Ramos (cell line): ENCODE results near the gene ZCCHC17.

Source experiments
- in situ Hi-C: fragments of 300-500 bp; cut with MboI; formaldehyde crosslinking; loops from one replicate; pipeline ENCODE4 v1.14.3; 2022; ENCODE audit warnings: low sequenced_read_pairs; ENCODE audit not compliant: unreplicated experiment

Gene ZCCHC17

DNA sequence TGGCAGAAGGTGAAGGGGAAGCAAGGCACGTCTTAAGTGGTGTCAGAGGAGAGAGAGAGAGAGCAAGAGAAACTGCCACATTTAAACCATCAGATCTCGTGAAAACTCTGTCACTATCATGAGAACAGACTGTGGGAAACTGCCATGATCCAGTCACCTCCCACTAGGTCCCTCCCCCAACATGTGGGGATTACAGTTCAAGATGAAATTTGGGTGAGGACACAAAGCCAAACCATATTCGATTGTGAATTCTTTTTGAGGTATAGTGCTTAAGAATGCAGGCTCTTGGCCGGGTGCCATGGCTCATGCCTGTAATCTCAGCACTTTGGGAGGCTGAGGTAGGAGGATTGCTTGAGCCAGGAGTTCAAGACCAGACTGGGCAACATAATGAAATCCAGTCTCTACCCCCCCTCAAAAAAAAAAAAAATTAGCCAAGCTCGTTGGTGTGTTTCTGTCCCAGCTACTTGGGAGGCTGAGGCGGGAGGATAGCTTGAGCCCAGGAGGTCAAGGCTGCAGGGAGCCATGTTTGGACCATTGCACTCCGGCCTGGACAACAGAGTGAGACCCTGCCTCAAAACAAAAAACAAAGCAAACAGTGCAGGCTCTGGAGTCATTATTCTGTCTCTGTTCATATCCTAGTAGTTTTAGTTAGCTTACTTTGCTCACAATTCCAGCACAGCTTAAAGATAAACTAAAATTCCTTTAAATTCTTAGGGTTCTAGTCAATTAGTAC, 6.0 kb downstream of the ZCCHC17 start:
- in situ Hi-C loops, result no loop called here

DNA sequence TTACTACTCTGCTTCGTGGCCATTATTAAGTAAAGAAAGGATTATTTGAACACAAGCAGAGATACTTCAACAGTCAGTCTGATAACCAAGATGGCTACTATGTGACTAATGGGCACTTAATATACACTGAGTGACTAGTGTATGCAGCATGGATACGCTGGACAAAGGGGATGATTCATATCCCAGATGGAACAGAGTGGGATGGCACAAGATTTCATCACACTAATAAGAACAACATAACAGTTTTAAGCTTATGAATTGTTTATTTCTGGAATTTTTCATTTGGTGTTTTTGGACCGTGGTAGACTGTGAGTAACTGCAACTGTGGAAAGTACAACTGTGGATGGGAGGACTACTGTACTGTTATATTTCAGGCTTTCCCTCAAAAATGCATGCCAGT, 9.4 kb downstream of the ZCCHC17 start:
- in situ Hi-C loops, result no loop called here

DNA sequence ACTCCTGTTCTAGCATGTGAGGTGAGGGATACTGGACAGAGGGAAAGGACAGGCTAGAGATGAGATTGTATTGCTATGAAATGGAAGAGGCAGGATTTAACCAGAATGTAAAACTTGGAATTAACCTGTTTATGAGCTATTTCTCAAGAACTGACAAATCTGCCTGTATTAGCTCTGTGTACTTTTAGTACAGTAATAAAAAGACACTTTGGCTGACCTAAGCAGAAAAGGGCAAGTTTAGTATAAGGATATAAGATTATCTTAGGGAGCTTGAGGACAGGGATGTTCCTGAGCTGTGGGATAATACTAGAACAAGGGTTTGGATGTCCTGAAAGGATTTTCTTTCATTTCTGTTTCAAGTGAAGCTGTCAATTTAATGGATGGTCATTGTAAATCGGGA, 11.2 kb downstream of the ZCCHC17 start:
- in situ Hi-C loops, result no loop called here

DNA sequence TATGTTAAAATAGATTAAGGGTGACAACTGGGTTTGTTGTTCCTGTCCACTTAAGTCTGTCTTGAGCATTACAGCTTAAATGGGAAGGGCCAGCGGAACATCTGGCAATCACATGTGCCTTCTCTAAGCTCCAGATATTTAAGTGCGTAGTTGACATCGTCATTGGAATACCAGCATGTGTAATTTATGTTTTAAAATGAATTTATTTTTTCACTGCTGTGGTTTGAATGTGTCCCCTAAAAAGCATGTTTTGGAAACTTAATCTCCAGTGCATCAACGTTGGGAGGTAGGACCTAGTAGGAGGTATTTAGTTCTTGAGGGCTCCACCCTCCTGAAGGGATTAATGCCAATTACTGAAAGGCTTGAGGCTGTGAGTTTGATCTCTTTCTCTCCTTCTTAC, 13.4 kb downstream of the ZCCHC17 start:
- in situ Hi-C loops, result no loop called here

DNA sequence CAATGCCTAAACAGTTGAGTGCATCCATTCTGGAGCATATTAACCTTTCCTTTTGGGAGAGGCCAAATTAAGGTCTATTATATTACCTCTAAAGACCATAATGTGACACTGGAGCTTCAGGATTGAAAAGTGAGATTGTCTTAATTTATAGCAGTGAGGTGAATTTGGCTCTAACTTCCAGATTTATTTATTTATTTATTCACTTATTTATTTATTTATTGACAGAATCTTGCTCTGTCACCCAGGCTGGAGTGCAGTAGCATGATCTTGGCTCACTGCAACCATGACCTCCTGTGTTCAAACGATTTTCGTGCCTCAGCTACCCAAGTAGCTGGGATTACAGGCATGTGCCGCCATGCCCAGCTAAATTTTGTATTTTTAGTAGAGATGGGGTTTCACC, 19.1 kb downstream of the ZCCHC17 start:
- in situ Hi-C loops, result no loop called here

DNA sequence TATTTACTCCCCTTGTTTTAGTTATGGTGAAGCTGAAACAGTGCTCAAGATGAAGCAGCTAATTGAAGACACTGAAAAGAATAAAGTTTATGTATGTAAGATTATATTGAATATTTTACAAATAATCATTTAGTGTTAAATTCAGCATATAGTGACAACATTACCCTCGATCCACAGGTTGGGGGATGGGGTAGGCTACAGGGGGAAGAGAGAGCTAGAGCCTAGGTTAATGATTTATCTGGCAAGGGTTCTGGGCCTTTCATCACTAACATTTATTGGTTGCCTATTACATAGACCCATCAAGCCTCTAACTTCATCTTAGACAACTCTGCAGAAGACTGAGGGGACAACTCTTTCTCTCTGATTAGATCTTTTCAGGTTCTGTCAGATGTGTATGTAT, 21.3 kb downstream of the ZCCHC17 start:
- in situ Hi-C loops, result no loop called here

DNA sequence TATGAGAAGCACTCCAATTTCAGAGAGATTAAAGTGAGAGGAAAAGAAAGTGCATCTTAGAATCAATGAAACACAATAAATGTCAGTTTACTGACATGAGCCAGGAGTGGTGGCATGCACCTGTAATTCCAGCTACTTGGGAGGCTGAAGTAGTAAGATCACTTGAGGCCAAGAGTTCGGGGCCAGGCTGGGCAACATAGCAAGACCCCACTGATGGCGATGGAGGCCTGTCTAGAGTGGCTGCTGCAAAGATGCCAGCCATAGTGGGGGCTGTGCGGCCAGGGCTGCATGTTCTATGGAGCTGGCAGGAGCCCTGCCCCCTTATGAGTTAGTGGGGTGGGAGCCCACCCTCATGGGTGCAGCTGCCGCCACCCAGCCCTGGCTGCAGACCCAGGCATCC, 27.3 kb downstream of the ZCCHC17 start:
- in situ Hi-C loops, result no loop called here

DNA sequence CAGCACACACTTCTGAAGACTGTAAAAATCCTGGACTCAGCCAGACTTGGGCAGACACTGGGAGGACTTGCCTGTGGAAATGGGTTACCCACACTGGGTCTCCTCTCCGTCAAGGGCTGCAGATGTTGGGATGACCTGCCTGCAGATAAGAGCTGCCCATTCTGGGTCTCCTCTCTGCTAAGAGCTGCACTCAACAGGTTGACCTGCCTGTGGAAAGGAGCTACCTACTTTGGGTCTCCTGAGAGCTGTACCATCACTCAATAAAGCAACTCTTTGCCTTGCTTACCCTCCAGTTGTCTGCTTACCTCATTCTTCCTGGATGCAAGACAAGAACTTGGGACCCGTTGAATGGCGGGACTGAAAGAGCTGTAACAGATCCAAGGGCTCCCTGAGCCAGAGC, 28.2 kb downstream of the ZCCHC17 start:
- in situ Hi-C loops, result no loop called here

DNA sequence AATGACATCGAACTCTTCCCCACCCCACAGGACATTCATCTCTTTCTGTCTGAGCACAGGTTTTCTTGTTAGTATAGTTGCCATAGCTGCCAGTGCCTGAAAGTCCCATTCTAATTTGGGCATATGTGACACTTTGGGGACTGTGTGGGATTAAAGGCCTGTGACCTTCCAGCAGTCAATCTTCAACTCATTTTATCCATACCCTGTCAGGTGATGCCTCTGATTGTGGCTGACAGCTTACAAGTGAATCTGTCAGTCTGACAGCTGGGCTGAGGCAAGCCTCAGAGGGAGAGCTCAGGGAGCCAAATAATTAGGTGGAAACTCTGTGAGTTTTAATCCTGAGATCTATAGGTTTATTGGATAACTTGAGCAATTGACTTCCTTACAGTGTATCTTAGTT, 29.6 kb downstream of the ZCCHC17 start:
- in situ Hi-C loops, result no loop called here

DNA sequence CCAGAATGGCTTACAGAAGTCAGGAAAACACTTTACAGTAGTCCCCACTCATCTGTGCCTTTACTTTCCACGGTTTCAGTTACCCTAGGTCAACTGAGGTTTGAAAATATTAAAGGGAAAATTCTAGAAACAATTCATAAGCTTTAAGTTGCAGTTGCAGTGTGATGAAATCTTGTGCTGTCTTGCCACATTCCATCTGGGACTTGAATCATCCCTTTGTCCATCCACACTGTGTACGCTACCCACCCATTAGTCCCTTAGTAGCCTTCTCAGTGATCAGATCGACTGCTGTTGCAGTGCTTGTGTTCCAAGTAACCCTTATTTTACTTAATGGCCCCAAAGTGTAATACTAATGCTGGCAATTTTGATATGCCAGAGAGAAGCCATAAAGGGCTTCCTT, 30.5 kb downstream of the ZCCHC17 start:
- in situ Hi-C loops, result no loop called here

DNA sequence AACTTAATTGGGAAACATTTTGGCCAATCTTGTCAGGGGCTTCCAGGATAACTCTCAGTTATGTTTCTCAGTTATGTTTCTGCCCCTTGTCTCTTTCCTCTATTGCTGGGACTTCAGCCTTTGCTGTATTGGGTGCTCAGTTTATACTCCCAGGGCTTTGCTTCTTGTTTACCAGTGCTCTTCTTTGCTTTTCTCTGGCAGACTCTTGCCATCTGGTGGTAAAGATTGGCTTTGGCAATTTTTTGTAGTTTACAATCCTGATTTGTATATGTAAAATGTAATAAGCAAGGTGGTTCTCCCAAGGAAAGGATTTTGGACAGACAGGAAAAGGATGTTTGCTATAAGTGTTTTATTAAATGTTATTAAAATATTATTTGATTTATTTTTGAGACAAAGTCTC, 38.2 kb downstream of the ZCCHC17 start:
- in situ Hi-C loops, result no loop called here

DNA sequence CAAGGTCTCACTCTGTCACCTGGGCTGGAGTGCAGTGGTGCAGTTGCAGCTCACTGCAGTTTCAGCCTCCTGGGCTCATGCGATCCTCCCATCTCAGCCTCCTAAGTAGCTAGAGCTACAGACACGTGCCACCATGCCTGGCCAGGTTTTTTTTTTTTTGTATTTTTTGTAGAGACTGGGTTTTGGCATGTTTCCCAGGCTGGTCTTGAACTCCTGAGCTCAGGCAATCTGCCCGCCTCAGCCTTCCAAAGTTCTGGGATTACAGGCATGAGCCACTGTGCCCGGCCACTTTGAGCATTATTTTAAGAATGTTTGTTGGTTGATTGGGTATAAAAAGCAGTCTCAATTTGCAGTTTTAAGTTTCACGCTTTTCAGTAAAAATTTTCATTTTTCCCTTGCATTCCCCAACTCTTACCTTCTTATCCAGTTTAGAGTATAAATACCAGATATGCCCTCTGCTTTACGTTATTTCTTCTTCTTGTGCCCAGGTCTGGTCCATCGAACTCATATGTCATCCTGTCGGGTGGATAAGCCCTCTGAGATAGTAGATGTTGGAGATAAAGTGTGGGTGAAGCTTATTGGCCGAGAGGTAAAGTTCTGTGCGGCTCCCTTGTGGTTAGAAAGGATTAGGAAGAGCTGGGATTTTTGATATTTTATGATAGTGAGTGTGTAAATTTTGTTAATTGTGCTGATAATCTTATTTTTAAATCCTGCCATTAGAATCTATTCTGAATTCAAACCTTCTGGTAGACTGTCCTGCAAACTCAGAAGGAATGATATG, 40.0 kb downstream of the ZCCHC17 start:
- in situ Hi-C loops, result no loop called here

DNA sequence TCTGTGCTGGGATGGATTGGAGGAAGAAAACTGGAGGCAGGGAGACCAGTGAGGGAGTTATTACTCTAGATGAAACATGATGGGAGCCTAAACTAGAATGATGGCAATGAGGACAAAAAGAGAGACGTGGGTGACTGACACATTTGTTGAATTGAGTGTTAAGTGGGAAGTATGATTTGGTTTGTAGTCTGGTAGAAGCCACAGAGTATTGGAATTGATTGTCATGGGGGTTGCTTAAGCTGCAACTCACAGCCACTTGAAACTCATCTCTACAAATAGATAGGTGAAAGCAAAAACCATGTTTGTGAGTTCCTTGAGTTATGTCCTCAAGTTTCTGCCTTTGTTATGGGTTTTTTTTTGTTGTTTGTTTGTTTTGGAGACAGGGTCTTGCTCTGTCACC, 47.7 kb downstream of the ZCCHC17 start:
- in situ Hi-C loops, result no loop called here

DNA sequence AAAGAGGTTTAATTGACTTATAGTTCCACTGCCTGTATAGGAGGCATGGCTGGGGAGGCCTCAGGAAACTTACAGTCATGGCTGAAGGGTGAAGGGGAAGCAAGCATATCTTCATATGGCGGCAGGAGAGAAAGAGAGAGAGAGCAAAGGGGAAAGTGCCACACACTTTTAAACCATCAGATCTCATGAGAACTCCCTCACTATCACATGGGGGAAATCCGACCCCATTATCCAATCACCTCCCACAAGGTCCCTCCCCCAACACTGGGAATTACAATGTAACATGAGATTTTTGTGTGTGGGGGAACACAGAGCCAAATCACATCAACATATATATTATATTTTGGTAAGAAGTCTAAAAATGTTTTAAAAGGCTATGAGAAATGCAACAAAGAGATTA, 48.8 kb downstream of the ZCCHC17 start:
- in situ Hi-C loops, result no loop called here

DNA sequence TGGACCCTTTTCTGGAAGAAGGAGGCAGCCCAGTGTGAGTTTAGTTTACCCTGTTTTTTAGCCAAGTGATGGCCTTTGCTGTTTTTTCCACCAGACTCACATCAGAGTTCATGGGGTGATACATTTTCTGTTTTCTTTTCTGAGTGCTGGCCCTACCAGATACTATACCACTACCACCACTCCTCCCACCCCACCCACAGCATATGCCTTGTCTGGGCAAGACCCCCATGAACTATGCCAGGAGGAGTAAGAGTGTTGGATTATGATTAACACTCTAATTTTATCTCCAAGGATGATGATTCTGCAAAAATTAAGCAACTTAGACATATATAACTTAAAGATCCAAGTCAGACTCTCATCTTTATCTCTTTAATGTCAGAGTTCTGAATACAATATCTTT, 50.0 kb downstream of the ZCCHC17 start:
- in situ Hi-C loops, result no loop called here

DNA sequence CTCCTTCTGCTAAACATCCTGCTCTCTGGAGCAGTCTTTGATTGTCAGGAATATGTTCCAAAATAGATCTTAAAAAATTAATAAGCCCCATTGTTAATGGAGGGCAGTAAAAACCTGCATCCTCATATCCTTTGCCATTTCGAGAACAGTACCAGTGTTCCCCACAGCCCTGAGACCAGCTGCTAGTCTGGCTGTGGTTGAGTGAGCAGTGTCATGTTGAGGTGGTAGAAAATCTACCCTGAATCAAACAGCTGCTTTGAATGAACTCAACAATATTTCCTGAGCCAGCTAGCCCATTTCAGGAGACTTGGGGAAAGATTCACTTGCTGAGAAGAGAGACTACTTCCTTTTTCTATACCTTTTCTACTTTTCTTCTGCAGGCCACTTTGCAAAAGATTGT, 51.6 kb downstream of the ZCCHC17 start:
- in situ Hi-C loops, result no loop called here

DNA sequence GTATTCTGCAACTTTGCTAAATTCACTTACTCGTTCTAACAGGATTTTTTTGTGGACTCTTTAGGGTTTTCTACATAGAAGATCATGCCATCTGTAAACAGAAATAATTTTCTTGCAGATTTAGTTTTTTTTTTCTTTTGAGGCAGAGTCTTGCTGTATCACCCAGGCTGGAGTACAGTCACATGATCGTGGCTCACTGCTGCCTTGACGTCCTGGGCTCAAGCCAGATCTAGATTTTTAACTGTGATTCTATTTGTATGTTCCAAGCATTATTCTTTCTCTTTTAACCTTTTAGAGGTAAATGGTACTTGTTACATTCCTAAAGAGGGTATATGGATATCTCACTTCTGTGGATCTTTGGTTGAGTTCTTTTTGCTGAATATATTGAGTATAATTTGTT, 57.5 kb downstream of the ZCCHC17 start:
- in situ Hi-C loops, result no loop called here

DNA sequence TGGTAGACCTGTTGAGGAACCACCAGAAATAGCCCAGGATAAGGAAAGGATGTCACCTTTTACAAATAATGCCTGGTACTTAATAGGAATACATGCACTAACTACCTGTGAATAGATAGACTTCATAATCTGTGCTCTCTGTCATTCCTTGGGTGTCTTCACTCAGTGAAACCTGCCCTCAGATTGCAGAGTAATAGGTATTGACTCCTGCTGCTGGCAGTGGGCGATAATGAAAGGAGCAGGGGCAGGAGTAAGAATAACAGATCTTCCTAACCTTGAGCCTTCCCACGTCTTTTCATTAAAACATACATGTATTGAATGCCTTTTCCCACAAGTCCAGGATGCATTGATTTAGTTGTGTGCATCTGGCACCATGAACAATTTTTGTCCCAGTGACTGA, 59.6 kb downstream of the ZCCHC17 start:
- in situ Hi-C loops, result no loop called here

DNA sequence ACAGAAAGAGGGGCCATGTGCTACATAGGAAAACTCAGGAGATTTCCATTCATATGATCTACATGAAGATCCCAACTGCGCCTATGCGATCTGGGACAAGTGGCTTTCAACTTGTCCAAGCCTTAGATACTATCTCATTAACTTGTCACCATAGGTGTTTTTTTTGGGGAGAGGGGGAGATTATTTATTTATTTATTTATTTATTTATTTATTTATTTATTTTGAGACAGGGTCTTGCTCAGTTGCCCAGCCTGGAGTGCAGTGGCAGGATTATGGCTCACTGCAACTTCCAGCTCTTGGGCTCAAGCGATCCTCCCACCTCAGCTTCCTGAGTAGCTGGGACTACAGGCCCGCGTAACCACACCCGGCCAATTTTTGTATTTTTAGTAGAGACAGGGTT, 64.8 kb downstream of the ZCCHC17 start:
- in situ Hi-C loops, result no loop called here

DNA sequence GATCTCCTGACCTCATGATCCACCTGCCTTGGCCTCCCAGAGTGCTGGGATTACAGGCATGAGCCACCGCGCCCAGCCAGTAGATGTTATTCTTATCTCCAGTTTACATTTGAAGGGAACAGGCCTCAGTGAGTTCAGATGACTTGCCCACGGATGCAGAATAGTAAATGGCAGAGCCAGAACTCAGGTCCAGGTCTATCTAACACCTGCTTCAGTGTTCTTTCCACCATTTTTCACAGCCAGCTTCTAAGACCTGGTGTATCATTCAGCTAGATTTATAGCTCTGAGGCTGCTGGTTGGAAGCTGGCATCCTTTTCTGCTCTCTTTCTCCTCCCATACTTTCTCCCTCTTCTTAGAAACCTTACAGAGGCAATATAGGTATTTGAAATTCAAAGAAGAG, 65.2 kb downstream of the ZCCHC17 start:
- in situ Hi-C loops, result no loop called here

DNA sequence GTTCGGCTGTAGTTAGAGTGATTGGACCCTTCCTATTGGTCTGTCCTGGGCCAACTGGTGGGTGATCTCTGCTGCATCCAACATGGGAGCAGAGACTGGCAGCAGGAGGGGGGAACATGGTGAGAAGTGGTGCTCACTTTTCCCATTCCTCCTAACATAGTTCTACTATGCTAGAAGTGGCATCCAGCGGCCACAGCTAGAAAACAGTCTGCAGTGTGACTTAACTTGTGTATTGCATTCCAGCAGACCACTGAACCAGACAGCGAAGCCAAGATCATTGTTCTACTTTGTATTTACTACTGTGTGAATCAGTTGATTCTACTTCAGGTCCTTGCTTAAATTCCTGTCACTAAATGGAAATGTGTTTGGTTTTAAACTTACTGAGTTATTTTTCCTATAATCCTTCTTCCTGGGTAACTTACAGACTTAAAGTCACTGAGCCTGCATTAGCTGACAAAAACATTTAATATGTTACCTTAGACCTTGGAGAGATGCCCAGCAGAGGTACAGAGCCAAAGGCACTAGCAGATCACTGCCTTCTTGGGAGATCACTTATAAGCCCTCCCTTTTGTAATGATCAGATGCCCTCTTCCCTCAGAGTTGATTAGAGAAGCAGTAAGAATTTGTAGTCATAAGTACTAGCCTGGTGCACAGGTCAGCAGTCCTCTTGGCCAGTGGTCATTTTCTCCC, 67.9 kb downstream of the ZCCHC17 start:
- in situ Hi-C loops, result no loop called here
